DND-41 (cell line): Measurements from ENCODE around the gene GLCCI1.

ENCODE experiments used
- CTCF ChIP-seq: IDR thresholded peaks from 2 replicates; pipeline ENCODE4 v1.5.1; 2012; ENCODE audit warnings: borderline replicate concordance, low read length, moderate library complexity, mild to moderate bottlenecking; ENCODE audit not compliant: poor library complexity, severe bottlenecking; ENCODE audit errors: extremely low read depth
- EZH2 ChIP-seq: IDR thresholded peaks from 3 replicates; pipeline ENCODE4 v1.6.1; 2012; ENCODE audit warnings: borderline replicate concordance, low read depth, mild to moderate bottlenecking, moderate library complexity, low read length, inconsistent platforms; ENCODE audit not compliant: severe bottlenecking

GRCh38 chr7:7919449-7919945, 49.1 kb upstream of the GLCCI1 start:
- TF ChIP-seq CTCF (no peak), EZH2 (no peak)
